ENCODE data around the gene KCNN4. TPM values are rescaled to one million over a fixed set of nuclear protein-coding genes. Genes with fewer than 3 reads are reported as not detected.

The KCNN4 gene
- total RNA-seq, 1 experiment from 2014 or later = 0.26 TPM

DNA sequence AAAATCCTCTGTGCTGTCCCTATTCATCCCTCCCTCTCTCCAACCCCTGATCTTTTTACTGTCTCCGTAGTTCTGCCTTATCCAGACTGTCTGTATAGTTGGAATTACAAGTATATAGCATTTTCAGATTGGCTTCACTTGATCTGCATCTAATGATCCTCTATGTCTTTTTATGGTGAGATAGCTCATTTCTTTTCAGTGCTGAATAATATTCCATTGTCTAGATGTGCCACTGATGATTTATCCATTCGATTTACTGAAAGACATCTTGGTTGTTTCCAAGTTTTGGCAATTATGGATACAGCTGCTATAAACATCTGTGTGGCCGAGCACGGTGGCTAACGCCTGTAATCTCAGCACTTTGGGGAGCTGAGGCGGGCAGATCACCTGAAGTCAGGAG, 45.8 kb downstream of the KCNN4 start:
- TF ChIP-seq, protein P1, sequence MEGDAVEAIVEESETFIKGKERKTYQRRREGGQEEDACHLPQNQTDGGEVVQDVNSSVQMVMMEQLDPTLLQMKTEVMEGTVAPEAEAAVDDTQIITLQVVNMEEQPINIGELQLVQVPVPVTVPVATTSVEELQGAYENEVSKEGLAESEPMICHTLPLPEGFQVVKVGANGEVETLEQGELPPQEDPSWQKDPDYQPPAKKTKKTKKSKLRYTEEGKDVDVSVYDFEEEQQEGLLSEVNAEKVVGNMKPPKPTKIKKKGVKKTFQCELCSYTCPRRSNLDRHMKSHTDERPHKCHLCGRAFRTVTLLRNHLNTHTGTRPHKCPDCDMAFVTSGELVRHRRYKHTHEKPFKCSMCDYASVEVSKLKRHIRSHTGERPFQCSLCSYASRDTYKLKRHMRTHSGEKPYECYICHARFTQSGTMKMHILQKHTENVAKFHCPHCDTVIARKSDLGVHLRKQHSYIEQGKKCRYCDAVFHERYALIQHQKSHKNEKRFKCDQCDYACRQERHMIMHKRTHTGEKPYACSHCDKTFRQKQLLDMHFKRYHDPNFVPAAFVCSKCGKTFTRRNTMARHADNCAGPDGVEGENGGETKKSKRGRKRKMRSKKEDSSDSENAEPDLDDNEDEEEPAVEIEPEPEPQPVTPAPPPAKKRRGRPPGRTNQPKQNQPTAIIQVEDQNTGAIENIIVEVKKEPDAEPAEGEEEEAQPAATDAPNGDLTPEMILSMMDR (conservative IDR thresholded peaks at IDR 0.05) = no peak
- Histone ChIP-seq H2BK120ac (ENCODE audit: low read depth, low read length, poor library complexity, severe bottlenecking) (no peak overlapping the region), H4K20me1 (ENCODE audit: control insufficient read depth, insufficient read depth, insufficient read length) (no peaks in the 10 kb centered on the region), H3K9me3 (ENCODE audit: control insufficient read depth, low read depth, low read length) (no peaks in the 10 kb centered on the region), H3K4me1 (ENCODE audit: insufficient read depth, low read length) (no peaks in the 10 kb centered on the region), H3T11ph (ENCODE audit: low read length) (no peak overlapping the region), H3K14ac (ENCODE audit: insufficient read depth, low read length) (no peak overlapping the region), H3K4ac (ENCODE audit: low read depth, low read length) (no peak overlapping the region), H3K27me3 (ENCODE audit: insufficient read depth, low read length) (no peaks in the 10 kb centered on the region), H3K4me2 (ENCODE audit: insufficient read depth, insufficient read length, low read length) (no peak overlapping the region), H3K79me1 (ENCODE audit: insufficient read depth, low read depth, low read length, poor library complexity, severe bottlenecking) (no peaks in the 10 kb centered on the region), H3K23ac (ENCODE audit: insufficient read length, low read depth, low read length) (no peak overlapping the region), H3K79me2 (ENCODE audit: insufficient read depth, low read length) (no peaks in the 10 kb centered on the region), H3K27ac (ENCODE audit: insufficient read length, low read depth, low read length) (no peak overlapping the region), H2BK5ac (ENCODE audit: insufficient read length, low read length) (no peak overlapping the region), H3K23me2 (ENCODE audit: insufficient read length, low read depth, low read length, poor library complexity, severe bottlenecking) (no peaks in the 10 kb centered on the region), H4K5ac (ENCODE audit: insufficient read length, low read depth, low read length) (no peak overlapping the region), H4K8ac (replicated peaks; ENCODE audit: insufficient read length, low read depth, low read length) (no peak overlapping the region), H3K18ac (ENCODE audit: insufficient read length, low read depth, low read length) (no peak overlapping the region), H2BK20ac (ENCODE audit: low read depth, low read length, poor library complexity, severe bottlenecking) (no peak overlapping the region), H3K56ac (ENCODE audit: insufficient read length, low read depth, low read length) (no peak overlapping the region), H4K91ac (ENCODE audit: insufficient read length, low read depth, low read length) (no peak overlapping the region), H2BK15ac (ENCODE audit: low read depth, low read length) (no peak overlapping the region), H2AFZ (ENCODE audit: low read length) (no peak overlapping the region), H2BK12ac (ENCODE audit: insufficient read length, low read depth, low read length) (no peak overlapping the region), H2AK5ac (ENCODE audit: insufficient read length, low read length) (no peak overlapping the region), H3K9ac (ENCODE audit: extremely low read depth, insufficient read length, low read length) (no peak overlapping the region)
- H3K36me3 Mint-ChIP-seq (ENCODE audit: insufficient read depth in 1 of 3, low read depth in 3 of 3) = peaks cover 39 to 91% (median 69%) of the 10 kb centered on the region in 3 experiments; a peak in 6 of 7 replicates
- no peak overlapping the region for H3K27ac Mint-ChIP-seq
- no peak overlapping the region for H3K4me3 Mint-ChIP-seq
- no CpG with 5 or more reads among the region's 6 CpGs for WGBS (ENCODE audit: extremely low coverage, insufficient read length, low lambda C conversion rate)
- H3K9me3 Mint-ChIP-seq = no peaks in the 10 kb centered on the region
- no peaks in the 10 kb centered on the region for H3K4me1 Mint-ChIP-seq
- no peaks in the 10 kb centered on the region for H3K27me3 Mint-ChIP-seq (ENCODE audit: low read depth)
- no peak for DNase-seq
